H1 (cell line): ENCODE data around the gene ZMYM2. TPM values are rescaled to one million over a fixed set of nuclear protein-coding genes. Genes with fewer than 3 reads are reported as not detected.

Experiments
- ASH2L ChIP-seq: fragments of 200-600, 300-600 bp; sonication (generic); IDR thresholded peaks from one replicate; pipeline ENCODE4 v1.7.1; 2017; ENCODE audit warnings: low read length
- CBX5 ChIP-seq: fragments of 300-800, 300-1000 bp; sonication (generic); IDR thresholded peaks from 2 replicates; pipeline ENCODE4 v1.7.1; 2016; ENCODE audit warnings: antibody characterized with exemption, low read length, low read depth
- CBX8 ChIP-seq: fragments of 300-800, 300-1000 bp; sonication (generic); IDR thresholded peaks from 2 replicates; pipeline ENCODE4 v1.7.1; 2016; ENCODE audit warnings: low read depth, low read length, borderline replicate concordance
- EZH2 ChIP-seq: fragments of 200-600 bp; sonication (generic); IDR thresholded peaks from 2 replicates; pipeline ENCODE4 v1.7.1; 2012; ENCODE audit warnings: low read depth, mild to moderate bottlenecking, moderate library complexity, low read length, inconsistent platforms; ENCODE audit not compliant: severe bottlenecking
- TAF7 ChIP-seq: optimal IDR thresholded peaks from 2 replicates; pipeline ENCODE3; 2011; ENCODE audit warnings: low read depth, mild to moderate bottlenecking, inconsistent platforms, low read length, moderate library complexity, borderline replicate concordance
- USF2 ChIP-seq: IDR thresholded peaks from 2 replicates; pipeline ENCODE4 v1.6.1; 2011; ENCODE audit warnings: low read length, improper control_type of control experiment
- polyA plus RNA-seq, 7 experiments: library from polyadenylated mRNA; depleted of rRNA in 3 of 7; stranded (reverse) in 5 of 7; unstranded in 2 of 7; fragments of >200 nt in 5 of 7; fragments of 200-250 nt in 2 of 7; gene quantifications; 1 replicate in 5 of 7; 2 replicates in 1 of 7; 4 replicates in 1 of 7; pipeline versions ENCODE4 v1.2.1 to v1.2.3, GENCODE V29; 2011 to 2013; ENCODE audit warnings: missing spikeins in 2 of 7, mixed read lengths in 2 of 7
- total RNA-seq: library from RNA; stranded (reverse); fragmentation: NEBNext Ultra II Directional; extraction: Animal tissue kit (Norgen Biotek cat#: 25700); gene quantifications from 2 replicates; pipeline ENCODE4 v1.2.1, GENCODE V29; 2021

The ZMYM2 gene
- total and polyA plus RNA-seq, 2 of the 8 experiments (the other 6 are each of a cell fraction or from before 2014, with no cell fraction given) = 41.2 to 159 TPM

- TF ChIP-seq CBX5 (no peak), USF2 (no peak), ASH2L (no peak), EZH2 (no peak), CBX8 (no peak), TAF7 (no peak)
These were observed 60.5 kb downstream of the ZMYM2 start (continued) for GRCh38 chr13:20019043-20019442.
